ENCODE results near the gene RNLS. TPM values are rescaled to one million over a fixed set of nuclear protein-coding genes. Genes with fewer than 3 reads are reported as not detected.

Gene RNLS
- total and polyA plus RNA-seq, 2 of the 8 experiments (the other 6 are each of a cell fraction or from before 2014, with no cell fraction given), result 7.5 to 12.7 TPM

- H2BK120ac ChIP-seq (replicated peaks; ENCODE audit: low read depth, low read length), result no peak overlapping the region
- no peak for FAIRE-seq
- POLR2A ChIA-PET (ENCODE audit: partially characterized antibody), result no interaction called here
- H3K23me2 ChIP-seq (ENCODE audit: low read depth, low read length), result no peaks in the 10 kb centered on the region; the same call in 1 of the 2 replicates
- CTCF ChIA-PET (ENCODE audit: partially characterized antibody), result no interaction called here
- H3K9ac ChIP-seq (replicated peaks in 1 of 4; ENCODE audit: extremely low read depth in 1 of 4, low read depth in 3 of 4, low read length in 3 of 4), result no peak overlapping the region
- H4K5ac ChIP-seq (ENCODE audit: insufficient read length, low read depth, low read length), result no peak overlapping the region
- no peak overlapping the region for H3K18ac ChIP-seq (ENCODE audit: extremely low read depth, low read length)
- no peak overlapping the region for H2AFZ ChIP-seq (ENCODE audit: low read length)
- no peaks in the 10 kb centered on the region for H3K9me3 ChIP-seq (ENCODE audit: insufficient read depth in 2 of 2, low read depth in 1 of 2, low read length in 1 of 2)
- H3K4ac ChIP-seq (replicated peaks; ENCODE audit: insufficient read length, low read depth, low read length), result no peak overlapping the region
- no peak overlapping the region for H2BK20ac ChIP-seq (ENCODE audit: low read length)
- H4K20me1 ChIP-seq (replicated peaks in 1 of 2; ENCODE audit: control insufficient read depth in 1 of 2, insufficient read depth in 2 of 2, low read length in 2 of 2), result no peaks in the 10 kb centered on the region
- H3K79me2 ChIP-seq (ENCODE audit: control insufficient read depth in 1 of 2, insufficient read depth in 2 of 2, low read length in 2 of 2), result no peaks in the 10 kb centered on the region
- no peak overlapping the region for H2BK5ac ChIP-seq (ENCODE audit: low read depth, low read length)
- H3K4me3 ChIP-seq (ENCODE audit: extremely low read depth in 1 of 4, insufficient read depth in 2 of 4, low read depth in 3 of 4, low read length in 4 of 4), result no peak overlapping the region
- no peak overlapping the region for H3K4me2 ChIP-seq (ENCODE audit: insufficient read depth in 1 of 2, low read depth in 2 of 2, low read length in 2 of 2)
- no peak overlapping the region for H2BK15ac ChIP-seq (ENCODE audit: low read length)
- H3K27me3 ChIP-seq (replicated peaks in 1 of 4; ENCODE audit: control insufficient read depth in 3 of 4, extremely low read depth in 1 of 4, insufficient read depth in 3 of 4, low read length in 3 of 4), result no peaks in the 10 kb centered on the region
- H3K27ac ChIP-seq (ENCODE audit: low read depth, low read length), result no peak overlapping the region
- H3K36me3 ChIP-seq (ENCODE audit: control insufficient read depth in 2 of 4, insufficient read depth in 4 of 4, low read length in 3 of 4), result no peaks in the 10 kb centered on the region
- no peak overlapping the region for H3K56ac ChIP-seq (replicated peaks; ENCODE audit: insufficient read length, low read depth, low read length)
- no peaks in the 10 kb centered on the region for H3K4me1 ChIP-seq (replicated peaks in 1 of 4; ENCODE audit: control insufficient read depth in 3 of 4, insufficient read depth in 4 of 4, low read length in 3 of 4)
- H3K23ac ChIP-seq (ENCODE audit: insufficient read length), result no peak overlapping the region
- no peak overlapping the region for H3K14ac ChIP-seq (ENCODE audit: insufficient read length)
- no peak for TF ChIP-seq BCL11A (IDR thresholded peaks at IDR 0.05; ENCODE audit: low read depth in 2 of 2, low read length in 2 of 2)
- no peak for TF ChIP-seq RXRA (IDR thresholded peaks at IDR 0.05; ENCODE audit: insufficient read depth, low read depth, low read length)
- TF ChIP-seq USF2 (IDR thresholded peaks at IDR 0.05; ENCODE audit: low read length), result no peak
- H2AK5ac ChIP-seq (ENCODE audit: low read depth, low read length), result no peak overlapping the region
- H4K8ac ChIP-seq (ENCODE audit: extremely low read depth, insufficient read depth, low read length), result no peak overlapping the region
- H4K91ac ChIP-seq (replicated peaks; ENCODE audit: insufficient read length, low read length), result no peak overlapping the region
- no peaks in the 10 kb centered on the region for H3K79me1 ChIP-seq (ENCODE audit: low read depth, low read length)
- 87% methylated on average over 5 of the region's 5 CpGs; no CpG with 5 or more reads in 1 of the 2 experiments for WGBS, 2 experiments (ENCODE audit: extremely low coverage in 1 of 2, insufficient coverage in 1 of 2, insufficient read length in 1 of 2, insufficient replicate concordance in 2 of 2, low coverage in 1 of 2, low lambda C conversion rate in 2 of 2, missing lambda C conversion rate in 1 of 2)
- H2BK12ac ChIP-seq (ENCODE audit: low read depth, low read length), result no peak overlapping the region
- no peak for DNase-seq (ENCODE audit: low read depth in 1 of 2, low spot score in 2 of 2)
These were observed 320.4 kb downstream of the RNLS start for GRCh38 chr10:88262591-88263234.
